GM12878 (cell line): ENCODE measurements around the gene RALGAPA1. TPM values are rescaled to one million over a fixed set of nuclear protein-coding genes. Genes with fewer than 3 reads are reported as not detected.

ENCODE experiments used
- ATAC-seq: fragments of 200-7000 bp; cut with Tn5 transposase; 3 replicates; pipeline ENCODE4 v1.9.1; 2020; ENCODE audit warnings: mild to moderate bottlenecking, moderate library complexity
- BruUV-seq: library from RNA; stranded (reverse); fragments of 400-500 nt; replicated peaks from 2 replicates; lab custom pipeline; 2021; lab: Mats Ljungman, UMichigan
- CTCF ChIA-PET: fragments of 300-600 bp; sonication (Branson Sonifier 250); formaldehyde crosslinking; extraction: SDS; loops from one replicate; lab custom pipeline; 2021; ENCODE audit warnings: inconsistent platforms; lab: Yijun Ruan, JAX
- POLR2A ChIA-PET: fragments of 350-600 bp; formaldehyde crosslinking; extraction: SDS; loops from one replicate; lab custom pipeline; 2021; ENCODE audit warnings: inconsistent platforms; lab: Charles Lee
- RAD21 ChIA-PET: fragments of 300-600 bp; sonication (Branson Sonifier 250); formaldehyde crosslinking; loops from one replicate; lab custom pipeline; 2023; ENCODE audit warnings: antibody characterized with exemption; ENCODE audit not compliant: unreplicated experiment; lab: Charles Lee
- SMC1A ChIA-PET: fragments of 300-600 bp; sonication (Branson Sonifier 250); formaldehyde crosslinking; loops from one replicate; lab custom pipeline; 2023; ENCODE audit not compliant: unreplicated experiment, uncharacterized antibody; lab: Charles Lee
- DNase-seq: peaks from one replicate; pipeline ENCODE4 v3.0.0-alpha.2; 2011; ENCODE audit warnings: low read depth, low spot score
- FAIRE-seq: peaks from 3 replicates; lab custom pipeline; 2011; peaks lifted over from hg19 to GRCh38; lab: Jason Lieb, UNC
- H2AFZ ChIP-seq: 2 replicates; pipeline ENCODE4 v1.6.0; 2011; ENCODE audit warnings: low read depth, low read length, control low read depth; ENCODE audit not compliant: control insufficient read depth
- H3K27ac ChIP-seq: 2 replicates; pipeline ENCODE4 v1.5.1; 2011; ENCODE audit warnings: control low read depth; ENCODE audit not compliant: control insufficient read depth, insufficient read depth
- H3K27me3 ChIP-seq, 2 experiments: replicated peaks in 1 of 2; 2 replicates each; pipeline versions ENCODE4 v1.6.0 to v1.6.1; 2011; ENCODE audit warnings: low read length in 1 of 2; ENCODE audit not compliant: control insufficient read depth in 2 of 2, insufficient read depth in 2 of 2
- H3K36me3 ChIP-seq, 2 experiments: 2 replicates each; pipeline ENCODE4 v1.5.1; 2011; ENCODE audit warnings: low read length in 1 of 2; ENCODE audit not compliant: control insufficient read depth in 2 of 2, insufficient read depth in 2 of 2
- H3K4me1 ChIP-seq: 2 replicates; pipeline ENCODE4 v1.6.1; 2011; ENCODE audit warnings: mild to moderate bottlenecking, low read length, moderate library complexity, mixed read lengths; ENCODE audit not compliant: control insufficient read depth, insufficient read depth
- H3K4me2 ChIP-seq: 2 replicates; pipeline ENCODE4 v1.6.0; 2011; ENCODE audit warnings: control low read depth; ENCODE audit not compliant: control insufficient read depth, insufficient read depth
- H3K4me3 ChIP-seq: fragments of 200-600 bp; sonication (generic); 2 replicates; pipeline ENCODE4 v1.5.1; 2016
- H3K79me2 ChIP-seq: 2 replicates; pipeline ENCODE4 v1.6.0; 2011; ENCODE audit warnings: low read length; ENCODE audit not compliant: control insufficient read depth, insufficient read depth
- H3K9ac ChIP-seq: 2 replicates; pipeline ENCODE4 v1.8.0; 2011; ENCODE audit warnings: low read length, control low read depth, mixed read lengths; ENCODE audit not compliant: control insufficient read depth, insufficient read depth
- H3K9me3 ChIP-seq: replicated peaks from 3 replicates; pipeline ENCODE4 v1.5.1; 2011; ENCODE audit warnings: mild to moderate bottlenecking, low read length; ENCODE audit not compliant: control insufficient read depth, insufficient read depth
- H4K20me1 ChIP-seq: 2 replicates; pipeline ENCODE4 v1.6.0; 2011; ENCODE audit not compliant: control insufficient read depth, insufficient read depth
- CHD4 ChIP-seq: fragments of 200-600 bp; sonication (generic); IDR thresholded peaks from 2 replicates; pipeline ENCODE4 v1.6.1; 2016; ENCODE audit warnings: mild to moderate bottlenecking
- ETV6 ChIP-seq, 2 experiments: fragments of 450-650 bp in 1 of 2; IDR thresholded peaks in 1 of 2; conservative IDR thresholded peaks in 1 of 2; 2 replicates each; pipeline ENCODE4 v1.6.1; 2014; ENCODE audit warnings: antibody characterized with exemption in 1 of 2, borderline replicate concordance in 1 of 2, low read depth in 1 of 2, mild to moderate bottlenecking in 1 of 2, moderate library complexity in 1 of 2
- FOS ChIP-seq: IDR thresholded peaks from 3 replicates; pipeline ENCODE4 v1.6.1; 2011; ENCODE audit warnings: borderline replicate concordance; ENCODE audit not compliant: insufficient read length; ENCODE audit errors: extremely low read depth
- MEF2A ChIP-seq: IDR thresholded peaks from 2 replicates; pipeline ENCODE4 v1.6.1; 2011; ENCODE audit warnings: low read depth, mild to moderate bottlenecking, low read length, moderate library complexity; ENCODE audit not compliant: insufficient read depth
- NR2C1 ChIP-seq: fragments of 450-650 bp; IDR thresholded peaks from 2 replicates; pipeline ENCODE4 v1.6.1; 2017; ENCODE audit warnings: antibody characterized with exemption, mild to moderate bottlenecking, moderate library complexity
- RAD21 ChIP-seq: IDR thresholded peaks from 2 replicates; pipeline ENCODE4 v1.6.1; 2011; ENCODE audit warnings: mild to moderate bottlenecking, low read depth, low read length, moderate library complexity; ENCODE audit not compliant: insufficient read depth
- SPI1 ChIP-seq: IDR thresholded peaks from 2 replicates; pipeline ENCODE4 v1.6.1; 2011; ENCODE audit warnings: low read depth, mild to moderate bottlenecking, low read length, moderate library complexity, borderline replicate concordance; ENCODE audit not compliant: insufficient read depth
- WGBS: methylation state at CpG from one replicate; pipeline ENCODE4 v1.1.6; 2016; ENCODE audit warnings: low lambda C conversion rate; ENCODE audit not compliant: insufficient replicate concordance, insufficient coverage; ENCODE audit errors: missing lambda C conversion rate; 5-methylcytosine and 5-hydroxymethylcytosine counted together
- in situ Hi-C: fragments of 300-500 bp; cut with MboI; formaldehyde crosslinking; loops from 9 replicates; pipeline ENCODE4 v1.14.3; 2018; ENCODE audit warnings: mixed read lengths
- intact Hi-C: fragments of 100-400 bp; cut with micrococcal nuclease; formaldehyde crosslinking; loops from one replicate; pipeline ENCODE4 v1.14.2; 2022; ENCODE audit not compliant: unreplicated experiment
- polyA plus RNA-seq, 11 experiments: library from polyadenylated mRNA; depleted of rRNA in 4 of 11; unstranded in 6 of 11; stranded (reverse) in 5 of 11; fragments of >200 nt; fragmentation: Nextera tagmentation in 4 of 11; fragmentation: Illumina TruSeq in 1 of 11; extraction: Ambion mirVana in 4 of 11; extraction: Trizol in 1 of 11; gene quantifications; 1 replicate in 1 of 11; 2 replicates in 10 of 11; pipeline versions ENCODE4 v1.2.1 to v1.2.3, GENCODE V29; 2011 to 2016; ENCODE audit warnings: inconsistent platforms in 2 of 11, missing spikeins in 2 of 11, low read depth in 1 of 11
- total RNA-seq, 4 experiments: library from RNA; depleted of rRNA in 3 of 4; stranded (reverse); fragments of >200 nt in 3 of 4; fragmentation: Illumina TruSeq in 1 of 4; extraction: Trizol in 1 of 4; gene quantifications; 2 replicates each; pipeline versions ENCODE4 v1.2.1 to v1.2.3, GENCODE V29; 2013 to 2021
- TF ChIP-seq, protein P1 (sequence below): fragments of 150-350 bp; IDR thresholded peaks from 2 replicates; pipeline ENCODE4 v1.6.1; 2016; ENCODE audit warnings: low read depth, low read length
- TF ChIP-seq, protein P2 (sequence below): fragments of 450-650 bp; IDR thresholded peaks from 2 replicates; pipeline ENCODE4 v1.6.1; 2017; ENCODE audit warnings: mild to moderate bottlenecking, low read depth, inconsistent platforms; ENCODE audit not compliant: poor library complexity, severe bottlenecking
- TF ChIP-seq, protein P3 (sequence below): IDR thresholded peaks from 2 replicates; pipeline ENCODE4 v1.6.1; 2012; ENCODE audit warnings: improper control_type of control experiment, low read depth, low read length; ENCODE audit not compliant: insufficient replicate concordance
- TF ChIP-seq, protein P4 (sequence below): fragments of 450-650 bp; IDR thresholded peaks from 2 replicates; pipeline ENCODE4 v1.6.1; 2017; ENCODE audit warnings: borderline replicate concordance

RALGAPA1 gene
- total and polyA plus RNA-seq, 10 of the 15 experiments (the other 5 are each of a cell fraction or from before 2014, with no cell fraction given) = 5.6 to 26.7 (median 14.7) TPM

DNA sequence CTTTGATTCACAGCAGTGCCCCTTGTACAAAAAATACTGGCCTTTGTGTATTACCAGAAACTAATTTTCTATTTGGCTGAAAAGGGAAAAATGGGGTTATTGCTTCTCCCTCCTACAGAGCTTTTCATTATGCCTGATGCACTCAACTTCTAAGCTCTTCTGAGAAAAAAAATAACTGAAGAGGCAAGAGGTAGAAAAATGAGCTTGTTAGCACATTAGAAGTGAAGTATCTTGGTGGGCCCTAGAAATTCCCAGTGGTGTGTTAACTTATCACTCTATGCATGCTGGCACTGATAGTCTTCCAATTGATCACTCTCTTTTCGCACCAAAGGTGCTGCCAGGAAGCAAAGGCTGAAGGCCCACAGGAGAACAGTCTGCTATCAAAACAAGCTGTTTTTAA, 258.0 kb downstream of the RALGAPA1 start:
- Histone ChIP-seq H3K9ac (no peak overlapping the region), H4K20me1 (no peaks in the 10 kb centered on the region), H3K36me3 (no peaks in the 10 kb centered on the region), H2AFZ (no peak overlapping the region), H3K9me3 (no peaks in the 10 kb centered on the region), H3K4me1 (no peaks in the 10 kb centered on the region), H3K4me2 (no peak overlapping the region), H3K27ac (no peak overlapping the region), H3K79me2 (no peaks in the 10 kb centered on the region), H3K4me3 (no peak overlapping the region), H3K27me3 (no peaks in the 10 kb centered on the region)
- POLR2A ChIA-PET = no interaction called here
- in situ Hi-C loops = no loop called here
- BruUV-seq = no TSS peak
- 100% methylated on average over 1 of the region's 1 CpG for WGBS
- RAD21 ChIA-PET = no interaction called here
- DNase-seq = no peak
- FAIRE-seq = no peak
- CTCF ChIA-PET = interaction anchor here (0.9 kb wide), 1 partner anchor 9 kb away, joined by 4 read pairs; no protein-coding TSS in a partner anchor
- SMC1A ChIA-PET = interaction anchor here (1.2 to 1.6 kb wide), 2 partner anchors 21 to 112 kb away, joined by 4 to 5 read pairs; no protein-coding TSS in a partner anchor
- ATAC-seq = no peak
- intact Hi-C loops = no loop called here
- TF ChIP-seq, protein P1, sequence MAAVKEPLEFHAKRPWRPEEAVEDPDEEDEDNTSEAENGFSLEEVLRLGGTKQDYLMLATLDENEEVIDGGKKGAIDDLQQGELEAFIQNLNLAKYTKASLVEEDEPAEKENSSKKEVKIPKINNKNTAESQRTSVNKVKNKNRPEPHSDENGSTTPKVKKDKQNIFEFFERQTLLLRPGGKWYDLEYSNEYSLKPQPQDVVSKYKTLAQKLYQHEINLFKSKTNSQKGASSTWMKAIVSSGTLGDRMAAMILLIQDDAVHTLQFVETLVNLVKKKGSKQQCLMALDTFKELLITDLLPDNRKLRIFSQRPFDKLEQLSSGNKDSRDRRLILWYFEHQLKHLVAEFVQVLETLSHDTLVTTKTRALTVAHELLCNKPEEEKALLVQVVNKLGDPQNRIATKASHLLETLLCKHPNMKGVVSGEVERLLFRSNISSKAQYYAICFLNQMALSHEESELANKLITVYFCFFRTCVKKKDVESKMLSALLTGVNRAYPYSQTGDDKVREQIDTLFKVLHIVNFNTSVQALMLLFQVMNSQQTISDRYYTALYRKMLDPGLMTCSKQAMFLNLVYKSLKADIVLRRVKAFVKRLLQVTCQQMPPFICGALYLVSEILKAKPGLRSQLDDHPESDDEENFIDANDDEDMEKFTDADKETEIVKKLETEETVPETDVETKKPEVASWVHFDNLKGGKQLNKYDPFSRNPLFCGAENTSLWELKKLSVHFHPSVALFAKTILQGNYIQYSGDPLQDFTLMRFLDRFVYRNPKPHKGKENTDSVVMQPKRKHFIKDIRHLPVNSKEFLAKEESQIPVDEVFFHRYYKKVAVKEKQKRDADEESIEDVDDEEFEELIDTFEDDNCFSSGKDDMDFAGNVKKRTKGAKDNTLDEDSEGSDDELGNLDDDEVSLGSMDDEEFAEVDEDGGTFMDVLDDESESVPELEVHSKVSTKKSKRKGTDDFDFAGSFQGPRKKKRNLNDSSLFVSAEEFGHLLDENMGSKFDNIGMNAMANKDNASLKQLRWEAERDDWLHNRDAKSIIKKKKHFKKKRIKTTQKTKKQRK = no peak
- TF ChIP-seq, protein P2, sequence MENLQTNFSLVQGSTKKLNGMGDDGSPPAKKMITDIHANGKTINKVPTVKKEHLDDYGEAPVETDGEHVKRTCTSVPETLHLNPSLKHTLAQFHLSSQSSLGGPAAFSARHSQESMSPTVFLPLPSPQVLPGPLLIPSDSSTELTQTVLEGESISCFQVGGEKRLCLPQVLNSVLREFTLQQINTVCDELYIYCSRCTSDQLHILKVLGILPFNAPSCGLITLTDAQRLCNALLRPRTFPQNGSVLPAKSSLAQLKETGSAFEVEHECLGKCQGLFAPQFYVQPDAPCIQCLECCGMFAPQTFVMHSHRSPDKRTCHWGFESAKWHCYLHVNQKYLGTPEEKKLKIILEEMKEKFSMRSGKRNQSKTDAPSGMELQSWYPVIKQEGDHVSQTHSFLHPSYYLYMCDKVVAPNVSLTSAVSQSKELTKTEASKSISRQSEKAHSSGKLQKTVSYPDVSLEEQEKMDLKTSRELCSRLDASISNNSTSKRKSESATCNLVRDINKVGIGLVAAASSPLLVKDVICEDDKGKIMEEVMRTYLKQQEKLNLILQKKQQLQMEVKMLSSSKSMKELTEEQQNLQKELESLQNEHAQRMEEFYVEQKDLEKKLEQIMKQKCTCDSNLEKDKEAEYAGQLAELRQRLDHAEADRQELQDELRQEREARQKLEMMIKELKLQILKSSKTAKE = no peak
- no peak for TF ChIP-seq NR2C1
- TF ChIP-seq MEF2A = no peak
- TF ChIP-seq, protein P3, sequence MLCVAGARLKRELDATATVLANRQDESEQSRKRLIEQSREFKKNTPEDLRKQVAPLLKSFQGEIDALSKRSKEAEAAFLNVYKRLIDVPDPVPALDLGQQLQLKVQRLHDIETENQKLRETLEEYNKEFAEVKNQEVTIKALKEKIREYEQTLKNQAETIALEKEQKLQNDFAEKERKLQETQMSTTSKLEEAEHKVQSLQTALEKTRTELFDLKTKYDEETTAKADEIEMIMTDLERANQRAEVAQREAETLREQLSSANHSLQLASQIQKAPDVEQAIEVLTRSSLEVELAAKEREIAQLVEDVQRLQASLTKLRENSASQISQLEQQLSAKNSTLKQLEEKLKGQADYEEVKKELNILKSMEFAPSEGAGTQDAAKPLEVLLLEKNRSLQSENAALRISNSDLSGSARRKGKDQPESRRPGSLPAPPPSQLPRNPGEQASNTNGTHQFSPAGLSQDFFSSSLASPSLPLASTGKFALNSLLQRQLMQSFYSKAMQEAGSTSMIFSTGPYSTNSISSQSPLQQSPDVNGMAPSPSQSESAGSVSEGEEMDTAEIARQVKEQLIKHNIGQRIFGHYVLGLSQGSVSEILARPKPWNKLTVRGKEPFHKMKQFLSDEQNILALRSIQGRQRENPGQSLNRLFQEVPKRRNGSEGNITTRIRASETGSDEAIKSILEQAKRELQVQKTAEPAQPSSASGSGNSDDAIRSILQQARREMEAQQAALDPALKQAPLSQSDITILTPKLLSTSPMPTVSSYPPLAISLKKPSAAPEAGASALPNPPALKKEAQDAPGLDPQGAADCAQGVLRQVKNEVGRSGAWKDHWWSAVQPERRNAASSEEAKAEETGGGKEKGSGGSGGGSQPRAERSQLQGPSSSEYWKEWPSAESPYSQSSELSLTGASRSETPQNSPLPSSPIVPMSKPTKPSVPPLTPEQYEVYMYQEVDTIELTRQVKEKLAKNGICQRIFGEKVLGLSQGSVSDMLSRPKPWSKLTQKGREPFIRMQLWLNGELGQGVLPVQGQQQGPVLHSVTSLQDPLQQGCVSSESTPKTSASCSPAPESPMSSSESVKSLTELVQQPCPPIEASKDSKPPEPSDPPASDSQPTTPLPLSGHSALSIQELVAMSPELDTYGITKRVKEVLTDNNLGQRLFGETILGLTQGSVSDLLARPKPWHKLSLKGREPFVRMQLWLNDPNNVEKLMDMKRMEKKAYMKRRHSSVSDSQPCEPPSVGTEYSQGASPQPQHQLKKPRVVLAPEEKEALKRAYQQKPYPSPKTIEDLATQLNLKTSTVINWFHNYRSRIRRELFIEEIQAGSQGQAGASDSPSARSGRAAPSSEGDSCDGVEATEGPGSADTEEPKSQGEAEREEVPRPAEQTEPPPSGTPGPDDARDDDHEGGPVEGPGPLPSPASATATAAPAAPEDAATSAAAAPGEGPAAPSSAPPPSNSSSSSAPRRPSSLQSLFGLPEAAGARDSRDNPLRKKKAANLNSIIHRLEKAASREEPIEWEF = no peak
- TF ChIP-seq FOS = no peak
- TF ChIP-seq, protein P4, sequence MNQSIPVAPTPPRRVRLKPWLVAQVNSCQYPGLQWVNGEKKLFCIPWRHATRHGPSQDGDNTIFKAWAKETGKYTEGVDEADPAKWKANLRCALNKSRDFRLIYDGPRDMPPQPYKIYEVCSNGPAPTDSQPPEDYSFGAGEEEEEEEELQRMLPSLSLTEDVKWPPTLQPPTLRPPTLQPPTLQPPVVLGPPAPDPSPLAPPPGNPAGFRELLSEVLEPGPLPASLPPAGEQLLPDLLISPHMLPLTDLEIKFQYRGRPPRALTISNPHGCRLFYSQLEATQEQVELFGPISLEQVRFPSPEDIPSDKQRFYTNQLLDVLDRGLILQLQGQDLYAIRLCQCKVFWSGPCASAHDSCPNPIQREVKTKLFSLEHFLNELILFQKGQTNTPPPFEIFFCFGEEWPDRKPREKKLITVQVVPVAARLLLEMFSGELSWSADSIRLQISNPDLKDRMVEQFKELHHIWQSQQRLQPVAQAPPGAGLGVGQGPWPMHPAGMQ = no peak
- no peak for TF ChIP-seq ETV6 (conservative IDR thresholded peaks at IDR 0.05 in 1 of 2, IDR thresholded peaks at IDR 0.05 in 1 of 2; ENCODE audit: borderline replicate concordance in 1 of 2, low read depth in 1 of 2)
- TF ChIP-seq RAD21 = no peak
- TF ChIP-seq CHD4 = no peak
- TF ChIP-seq SPI1 = no peak
